Measurements from ENCODE around the gene HOXA5.

HOXA5 gene

DNA sequence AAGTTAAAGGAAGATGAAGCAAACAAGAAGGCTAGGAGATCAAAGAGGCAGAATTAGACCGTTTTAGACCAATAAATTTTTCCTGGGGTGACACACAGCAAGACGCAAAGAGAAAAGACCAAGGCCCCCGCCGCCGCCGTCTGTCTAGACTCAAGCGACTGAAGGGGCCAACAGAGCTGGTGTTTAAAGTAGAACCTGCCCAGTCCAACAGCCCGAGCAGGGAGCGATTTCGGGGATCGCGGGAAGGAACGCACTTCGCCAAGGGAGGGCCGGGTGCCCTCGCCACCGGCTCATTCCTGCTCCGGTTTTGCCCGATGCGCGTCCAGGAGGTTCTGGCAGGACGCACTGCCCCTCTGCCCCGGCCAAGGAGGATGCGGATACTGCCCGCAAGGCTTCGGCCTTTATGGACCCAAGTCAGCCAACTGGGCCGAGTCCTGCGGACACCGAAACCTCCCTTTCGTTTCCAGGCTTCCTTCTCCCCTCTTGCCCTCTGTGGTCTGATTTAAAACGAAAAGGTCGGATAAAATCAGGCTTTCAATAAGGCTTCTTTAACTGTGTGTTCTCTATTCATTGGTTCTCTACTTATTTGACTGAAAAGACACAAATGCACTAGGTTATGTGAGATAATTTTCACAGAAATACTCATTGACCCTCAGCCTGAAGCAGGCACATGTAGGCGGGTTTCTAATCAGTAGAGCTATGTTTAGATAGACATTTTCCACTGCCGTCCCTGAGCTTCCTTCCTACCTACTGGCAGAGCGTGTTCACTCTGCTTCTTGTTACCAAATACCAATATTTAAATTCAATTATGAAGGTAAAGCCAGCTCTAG, 15.2 kb upstream of the HOXA5 start:
- DNase-seq = no peak

DNA sequence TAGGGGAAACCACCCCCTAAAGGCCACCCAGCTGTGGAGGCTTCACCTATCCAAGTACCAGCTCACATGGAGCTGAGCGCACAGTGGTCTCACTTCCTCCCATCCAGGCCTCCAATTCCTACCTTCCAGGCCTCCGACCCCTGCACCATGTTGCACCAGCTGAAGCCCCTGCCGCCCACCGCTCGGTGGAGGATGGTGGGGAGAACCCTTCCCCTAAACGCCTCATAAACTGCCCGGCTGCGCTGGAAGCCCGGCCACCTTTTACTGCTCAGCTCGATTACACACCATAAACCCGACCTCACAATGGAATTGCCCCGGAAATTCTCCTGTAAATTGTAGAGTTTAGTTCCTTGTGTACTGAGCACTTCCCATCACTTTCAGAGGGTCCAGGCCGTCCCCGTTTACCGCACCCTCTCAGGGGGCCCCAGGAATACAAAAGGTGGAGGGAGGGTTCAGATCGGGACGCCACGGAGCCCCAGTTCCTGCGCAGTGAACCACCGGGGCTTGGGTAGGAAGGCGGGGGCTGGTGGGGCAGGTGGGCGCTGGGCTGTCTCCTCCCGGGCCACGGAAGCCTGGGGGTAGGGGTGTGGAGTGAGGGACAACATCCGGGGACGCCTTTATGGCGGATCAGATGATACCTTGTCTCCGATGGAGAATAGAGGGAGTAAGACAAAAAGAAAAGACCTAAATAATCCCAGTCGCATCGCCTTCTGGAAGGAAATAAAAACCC, 14.4 kb upstream of the HOXA5 start:
- no peak for DNase-seq

DNA sequence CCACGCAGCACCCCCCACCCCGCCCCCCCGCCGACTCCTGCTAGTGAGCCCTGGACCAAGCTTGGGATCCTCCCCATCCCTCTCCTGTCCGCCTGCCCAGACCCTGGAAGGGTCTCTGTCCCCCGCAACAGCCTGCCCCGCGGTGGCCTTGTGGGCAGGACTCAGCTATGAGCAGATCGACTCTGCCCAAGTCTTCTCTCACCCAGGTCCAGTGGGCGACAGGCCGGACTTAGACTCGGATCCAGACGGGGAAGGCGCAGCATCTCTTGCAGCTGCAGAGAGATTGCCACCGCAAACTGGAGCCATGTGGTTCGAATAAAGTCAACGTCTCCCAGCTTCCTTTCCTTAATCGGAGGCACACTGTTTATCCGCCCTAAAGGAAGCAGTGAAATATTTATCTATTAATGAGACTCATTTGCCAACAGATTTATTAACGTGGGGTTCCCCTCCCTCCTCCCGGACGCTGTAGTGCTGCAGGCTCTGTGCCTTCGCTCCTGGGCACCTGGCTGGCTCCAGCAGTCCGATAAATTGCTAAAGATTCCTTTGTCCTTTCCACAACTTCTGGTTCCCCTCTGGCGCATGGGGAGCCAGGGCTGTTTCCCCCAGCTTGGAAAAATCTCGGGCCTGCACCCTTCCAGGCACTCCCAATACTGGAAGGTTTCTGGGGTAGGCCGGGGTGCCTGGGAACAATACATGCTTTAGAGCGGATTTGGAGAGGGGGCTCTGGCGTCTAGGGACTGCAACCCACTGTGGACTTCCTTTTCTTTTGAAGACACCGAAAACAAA, 13.6 kb upstream of the HOXA5 start:
- DNase-seq = no peak

DNA sequence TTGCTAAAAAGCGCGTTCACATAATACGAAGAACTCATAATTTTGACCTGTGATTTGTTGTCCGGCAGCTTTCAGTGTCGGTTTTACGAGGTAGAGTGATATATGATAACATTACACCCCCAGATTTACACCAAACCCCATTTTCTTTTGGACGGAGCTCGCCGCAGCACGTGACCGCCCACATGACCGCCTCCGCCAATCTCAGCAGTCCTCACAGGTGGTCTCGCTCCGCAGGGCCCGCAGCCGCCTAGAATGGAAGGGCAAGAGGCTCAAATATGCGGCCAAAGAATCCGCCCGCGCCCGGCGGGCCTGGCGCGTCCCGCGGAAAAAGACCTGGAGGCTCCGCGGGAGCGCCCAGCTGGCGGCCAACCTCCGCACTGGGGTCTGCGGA, 13.0 kb upstream of the HOXA5 start, which contains the start of gene HOXA7:
Gene HOXA7 (minus strand): TSS at position 168 of the 391 bp plus-strand sequence. CDS start 130 bp downstream, at position 38.
- DNase-seq = peak; percentile 69

DNA sequence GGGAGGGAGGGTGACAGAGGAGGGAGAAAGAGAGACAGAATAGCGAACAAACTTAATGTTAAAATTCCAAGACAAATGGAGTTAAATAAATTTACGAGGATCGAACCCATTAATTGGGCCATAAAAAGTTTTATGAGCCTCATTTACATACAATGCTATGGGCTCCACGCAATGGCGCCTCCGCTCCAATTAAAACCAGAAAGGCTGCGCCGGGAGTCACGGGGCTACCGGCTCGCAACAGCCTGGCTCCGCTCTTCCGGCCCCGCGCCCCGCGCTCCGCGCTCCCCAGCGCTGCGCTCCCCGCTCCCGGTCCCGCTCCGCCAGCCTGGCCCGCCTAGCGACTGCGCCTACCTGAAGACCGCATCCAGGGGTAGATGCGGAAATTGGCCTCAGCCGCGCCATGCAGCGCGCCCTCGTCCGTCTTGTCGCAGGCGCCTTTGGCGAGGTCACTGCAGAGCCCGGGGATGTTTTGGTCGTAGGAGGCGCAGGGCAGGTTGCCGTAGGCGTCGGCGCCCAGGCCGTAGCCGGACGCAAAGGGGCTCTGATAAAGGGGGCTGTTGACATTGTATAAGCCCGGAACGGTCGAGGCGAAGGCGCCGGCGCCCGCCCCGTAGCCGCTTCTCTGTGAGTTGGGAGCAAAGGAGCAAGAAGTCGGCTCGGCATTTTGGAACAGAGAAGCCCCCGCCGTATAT, 12.5 kb upstream of the HOXA5 start:
- no peak for DNase-seq

DNA sequence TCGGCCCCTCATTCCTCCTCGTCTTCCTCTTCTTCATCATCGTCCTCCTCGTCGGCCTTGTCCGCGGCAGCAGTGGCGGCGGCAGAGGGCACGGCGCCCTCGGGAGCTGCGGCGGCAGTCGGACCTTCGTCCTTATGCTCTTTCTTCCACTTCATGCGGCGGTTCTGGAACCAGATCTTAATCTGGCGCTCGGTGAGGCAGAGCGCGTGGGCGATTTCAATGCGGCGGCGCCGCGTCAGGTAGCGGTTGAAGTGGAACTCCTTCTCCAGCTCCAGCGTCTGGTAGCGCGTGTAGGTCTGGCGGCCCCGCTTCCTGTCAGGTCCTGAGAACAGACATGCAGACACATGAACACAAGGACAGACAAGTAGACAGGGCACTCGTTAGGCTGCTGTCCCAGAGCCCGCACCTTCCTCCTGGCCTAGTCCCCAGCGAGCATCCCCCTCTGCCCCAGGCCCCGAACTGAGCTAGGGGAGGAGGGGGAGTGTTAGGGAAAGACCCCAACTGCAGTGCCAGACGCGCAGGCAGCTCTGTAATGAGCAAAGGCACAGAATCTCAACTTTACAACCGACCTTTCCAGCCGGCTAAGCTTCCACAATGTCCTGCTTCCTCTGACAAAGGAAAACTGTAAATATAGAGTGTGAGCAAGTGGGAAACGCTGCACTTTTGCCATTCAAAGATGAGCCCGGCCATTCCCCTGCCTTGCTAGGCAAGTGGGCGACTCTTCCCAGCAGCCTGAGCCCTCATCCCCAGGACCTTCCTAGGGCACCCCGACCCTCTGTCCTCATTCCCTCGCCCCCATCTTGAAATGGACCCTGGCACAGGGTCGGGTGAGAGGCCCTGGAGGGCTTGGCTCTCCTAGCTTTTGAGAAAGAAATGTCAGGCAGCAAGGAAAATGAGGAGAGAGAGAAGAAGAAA, 11.7 kb upstream of the HOXA5 start:
- no peak for DNase-seq

DNA sequence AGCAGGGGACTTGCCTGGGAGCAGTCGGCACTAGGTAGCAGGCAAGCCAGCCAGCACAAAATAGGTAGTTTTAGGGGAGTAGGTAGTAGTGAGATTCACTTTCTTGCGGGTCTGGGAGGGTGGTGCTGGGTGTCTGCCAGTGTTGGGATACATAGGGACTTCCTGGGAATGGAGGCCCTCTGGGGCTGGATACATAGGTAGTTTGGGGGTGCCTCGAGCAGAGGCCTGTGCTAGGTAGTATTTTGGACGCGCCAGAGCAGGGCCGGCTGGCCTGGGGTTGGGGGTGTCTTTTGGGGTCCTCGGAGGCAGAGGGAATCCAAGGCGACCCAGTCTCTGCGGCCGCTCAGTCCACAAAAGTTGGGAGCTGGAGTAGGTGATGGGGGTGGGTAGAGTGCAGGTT, 10.9 kb upstream of the HOXA5 start:
- no peak for DNase-seq

DNA sequence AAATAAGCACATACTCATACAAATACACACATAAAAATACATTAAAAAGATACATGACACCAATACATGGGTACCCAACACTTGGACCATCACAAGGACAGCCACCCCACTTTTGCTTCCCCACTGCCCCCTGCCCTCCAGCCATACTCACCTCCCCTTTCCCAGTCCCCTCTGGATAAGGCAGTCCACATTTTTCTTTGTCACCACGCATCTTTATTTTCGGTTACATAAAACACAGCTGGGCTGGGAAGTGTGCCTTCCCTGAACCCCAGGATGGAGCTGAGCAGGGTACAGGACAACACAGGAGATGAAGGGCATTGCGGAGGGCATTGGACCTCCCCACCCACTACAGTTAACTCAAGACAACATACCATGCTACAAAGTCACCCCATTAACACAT, 10.0 kb upstream of the HOXA5 start:
- DNase-seq = no peak

DNA sequence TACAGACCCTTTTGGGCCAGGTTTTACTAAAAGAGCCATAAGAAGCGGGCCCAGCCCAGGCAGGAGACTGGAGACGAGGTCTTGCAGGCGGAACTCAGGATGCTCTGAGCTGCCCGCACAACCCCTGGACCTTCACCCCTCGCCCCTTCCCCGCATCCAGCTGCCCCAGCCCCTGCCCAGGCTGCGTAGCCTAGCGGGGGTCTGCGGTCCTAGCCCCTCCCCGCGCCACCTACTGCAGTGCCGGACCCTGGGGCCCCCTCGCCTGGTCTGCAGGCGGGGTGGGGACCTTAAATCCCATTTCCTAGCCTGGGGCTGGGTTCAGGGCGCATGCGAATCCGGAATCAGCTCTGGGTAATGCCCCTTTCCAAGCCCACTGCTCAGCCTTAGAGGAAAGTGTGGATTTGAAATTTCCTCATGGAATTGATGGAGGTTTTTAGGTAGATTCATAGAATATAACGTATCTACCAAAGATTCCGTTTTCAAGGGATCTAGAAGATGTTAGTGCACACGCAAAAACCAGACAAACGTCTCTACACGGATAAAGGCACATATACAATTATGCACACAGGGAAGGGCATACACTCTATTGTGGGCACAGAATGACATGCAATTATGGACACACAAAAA, 9.4 kb upstream of the HOXA5 start:
- no peak for DNase-seq

DNA sequence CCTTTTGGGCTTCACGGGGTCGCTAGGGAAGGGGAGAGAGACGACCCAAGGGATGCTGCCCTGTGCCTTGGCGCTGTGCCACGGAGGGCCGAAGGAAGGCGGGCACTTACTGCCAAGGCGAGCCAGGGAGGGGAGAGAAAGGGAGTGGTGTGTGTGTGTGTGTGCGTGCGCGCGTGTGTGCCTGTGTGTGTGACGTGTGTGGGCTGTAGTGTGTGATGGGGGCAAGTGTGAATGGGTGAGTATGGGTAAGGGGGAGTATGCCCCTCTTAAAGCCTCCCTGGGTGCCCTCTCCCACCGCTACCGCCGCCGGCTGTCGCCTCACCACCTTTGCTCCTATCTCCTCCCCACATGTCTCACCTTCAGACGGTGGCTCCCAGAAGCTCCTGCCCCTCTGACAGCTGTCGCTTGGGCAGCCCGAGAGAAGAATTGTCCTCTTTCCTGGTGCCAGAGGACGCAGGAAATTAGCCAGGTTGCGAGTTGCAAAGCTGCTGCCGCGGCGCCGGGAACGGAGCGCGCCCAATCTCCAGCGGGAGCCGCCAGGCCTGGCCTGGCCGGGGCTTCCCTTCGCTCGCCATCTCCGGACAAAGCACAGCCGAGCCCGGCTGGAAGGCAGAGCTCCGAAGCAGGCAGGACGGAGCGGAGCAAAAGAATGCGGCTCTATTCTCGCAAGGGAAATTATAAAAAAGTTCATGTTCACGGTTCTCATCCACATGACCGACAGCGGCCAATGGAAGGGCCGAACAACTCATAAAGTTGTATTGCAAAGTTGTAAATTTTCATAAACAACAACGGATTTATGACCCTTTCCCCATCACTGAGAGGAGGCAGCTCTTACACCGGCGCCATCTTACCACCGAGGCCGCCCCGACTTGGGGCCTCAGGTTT, 8.7 kb upstream of the HOXA5 start, which contains the start of gene HOXA3:
Gene HOXA3 (minus strand): TSS at position 653 of the 885 bp plus-strand sequence. CDS start 41,943 bp downstream, outside the sequence.
- DNase-seq = no peak

DNA sequence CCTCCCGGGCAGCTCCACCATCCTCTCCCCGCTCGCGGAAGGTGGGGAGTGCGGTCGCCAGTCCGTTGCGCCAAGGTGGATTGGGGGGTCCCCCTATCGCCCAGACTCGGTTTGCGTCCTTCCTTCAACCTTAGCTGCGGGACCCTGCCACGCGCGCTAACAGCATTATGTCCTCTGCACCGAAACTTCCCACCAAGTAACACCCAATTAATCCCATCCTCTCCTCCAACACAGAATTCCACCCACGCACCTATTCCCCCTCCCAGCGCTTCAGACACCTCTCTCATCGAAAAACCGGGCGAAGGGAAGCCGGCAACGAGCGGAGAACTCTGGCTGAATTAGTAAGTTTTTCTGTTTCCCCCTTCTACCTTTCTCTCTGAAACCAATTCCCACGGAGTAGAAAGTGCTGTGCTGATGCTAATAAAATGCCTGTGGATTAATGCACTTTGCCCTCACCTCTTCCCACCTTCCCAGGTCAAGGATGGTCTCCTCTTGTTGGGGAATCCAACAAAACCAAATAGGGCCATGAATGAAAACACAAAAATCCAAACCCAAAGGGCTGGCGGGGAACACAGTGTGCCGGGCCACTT, 8.0 kb upstream of the HOXA5 start:
- DNase-seq = no peak

DNA sequence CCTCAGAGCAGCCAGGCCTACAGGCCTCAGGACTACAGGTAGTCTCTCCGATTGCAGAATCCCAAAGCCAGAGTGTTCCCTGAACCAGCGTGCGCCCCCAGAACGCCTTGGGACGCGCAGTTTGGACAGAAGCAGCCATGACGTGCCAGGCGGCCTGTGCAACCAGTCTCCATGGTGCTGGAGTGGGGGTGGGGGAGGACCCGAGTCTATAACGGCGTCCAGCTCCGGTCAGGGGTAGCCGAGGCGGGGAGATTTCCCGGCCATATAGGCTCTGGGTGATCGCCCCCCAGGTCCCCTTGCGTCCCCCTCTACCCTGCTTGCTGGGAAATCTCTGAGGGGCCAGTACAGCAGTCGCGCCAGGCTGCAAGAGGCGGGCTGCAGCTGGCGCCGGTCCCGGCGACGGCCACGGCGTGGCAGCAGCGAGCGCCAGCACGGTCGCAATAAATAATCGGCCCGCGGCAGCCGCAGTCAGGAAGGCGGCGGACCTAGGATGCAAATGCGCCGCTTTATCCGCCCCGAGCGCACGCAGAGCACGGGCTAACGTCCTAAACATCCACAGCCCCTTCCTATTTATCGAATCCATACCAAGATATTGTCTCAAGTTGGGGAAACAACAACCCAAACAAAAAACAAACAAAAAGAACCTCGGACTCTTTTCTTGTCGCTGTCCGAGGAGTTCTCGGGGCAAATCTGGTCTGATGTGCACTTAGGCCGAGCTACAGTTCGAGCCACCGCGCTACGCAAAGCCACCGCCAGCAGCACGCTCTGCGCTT, 7.3 kb upstream of the HOXA5 start:
- peak; percentile 81 for DNase-seq

DNA sequence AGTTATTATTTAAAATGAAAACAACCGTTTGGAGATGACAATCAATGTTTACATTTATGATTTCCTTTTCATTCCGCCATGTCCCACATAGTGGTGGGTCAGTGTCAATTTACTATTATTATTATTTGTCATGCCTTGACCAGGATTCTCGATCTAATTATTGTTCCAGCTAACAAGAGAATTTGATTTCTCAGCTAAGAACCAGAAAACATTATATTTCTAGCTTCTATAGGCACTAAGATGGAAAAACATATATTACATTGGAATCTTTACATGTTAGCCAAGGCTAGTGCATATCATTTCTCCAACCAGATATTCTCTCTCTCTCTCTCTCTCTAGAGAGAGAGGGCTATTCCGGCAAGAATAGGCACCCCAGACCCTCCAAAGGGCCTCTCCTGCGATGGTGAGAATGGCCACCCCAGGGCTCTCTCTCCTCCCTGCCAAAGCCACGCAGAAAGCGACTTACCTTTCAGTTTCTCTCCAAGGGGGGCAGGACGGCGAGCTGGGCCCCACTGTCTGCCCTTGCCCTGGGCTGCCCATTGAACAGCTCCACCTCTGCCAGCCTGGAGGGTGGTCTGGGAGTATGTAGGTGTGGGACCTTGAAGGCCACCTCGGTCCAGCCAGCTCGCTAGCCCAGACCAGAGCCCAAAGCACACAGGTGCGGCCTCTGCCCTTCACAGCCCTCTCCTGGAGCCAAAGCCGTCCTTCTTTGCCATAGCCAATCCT, 6.5 kb upstream of the HOXA5 start:
- DNase-seq = no peak

DNA sequence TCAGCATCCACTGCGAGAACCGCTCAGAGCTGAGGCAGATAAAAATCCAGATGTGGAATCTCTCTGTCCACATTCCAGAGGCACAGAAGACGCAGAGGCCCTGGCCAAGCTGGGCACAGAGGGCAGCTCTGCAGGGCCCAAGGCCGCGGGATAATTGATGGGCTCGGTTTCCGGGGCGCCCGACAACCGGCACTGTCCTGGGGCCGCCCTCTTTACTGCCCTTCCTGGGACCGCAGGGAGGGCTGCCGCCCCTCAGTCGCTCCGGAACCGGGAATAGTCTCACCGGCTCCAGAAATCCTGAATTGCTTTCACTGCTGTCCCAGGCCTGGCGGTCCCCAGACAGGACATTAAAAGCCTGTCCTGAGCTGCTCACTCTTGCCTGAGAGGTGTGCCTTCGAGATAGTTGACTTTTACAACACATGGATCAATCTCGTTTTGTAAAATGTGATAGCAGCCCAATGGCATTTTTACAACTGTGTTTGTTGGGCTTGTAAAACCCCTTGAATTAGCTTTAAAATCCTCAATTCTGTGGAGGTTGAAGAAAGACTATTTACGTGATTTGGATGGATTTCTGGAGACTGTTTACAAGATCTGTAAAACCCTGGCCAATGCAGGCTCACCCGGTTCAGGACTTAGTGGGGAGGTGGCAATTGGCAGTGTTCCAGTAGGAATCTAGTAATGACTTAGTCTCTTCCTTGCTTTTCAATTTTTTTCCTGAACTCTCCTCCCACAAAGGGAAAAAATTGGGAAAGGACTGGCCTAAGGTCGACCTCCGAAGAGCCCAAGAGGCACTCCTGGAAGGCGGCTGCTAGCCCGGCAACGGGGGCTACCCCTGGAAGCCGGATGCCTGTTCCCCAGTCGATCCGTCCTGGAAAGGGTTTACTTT, 5.5 kb upstream of the HOXA5 start:
- DNase-seq = no peak

DNA sequence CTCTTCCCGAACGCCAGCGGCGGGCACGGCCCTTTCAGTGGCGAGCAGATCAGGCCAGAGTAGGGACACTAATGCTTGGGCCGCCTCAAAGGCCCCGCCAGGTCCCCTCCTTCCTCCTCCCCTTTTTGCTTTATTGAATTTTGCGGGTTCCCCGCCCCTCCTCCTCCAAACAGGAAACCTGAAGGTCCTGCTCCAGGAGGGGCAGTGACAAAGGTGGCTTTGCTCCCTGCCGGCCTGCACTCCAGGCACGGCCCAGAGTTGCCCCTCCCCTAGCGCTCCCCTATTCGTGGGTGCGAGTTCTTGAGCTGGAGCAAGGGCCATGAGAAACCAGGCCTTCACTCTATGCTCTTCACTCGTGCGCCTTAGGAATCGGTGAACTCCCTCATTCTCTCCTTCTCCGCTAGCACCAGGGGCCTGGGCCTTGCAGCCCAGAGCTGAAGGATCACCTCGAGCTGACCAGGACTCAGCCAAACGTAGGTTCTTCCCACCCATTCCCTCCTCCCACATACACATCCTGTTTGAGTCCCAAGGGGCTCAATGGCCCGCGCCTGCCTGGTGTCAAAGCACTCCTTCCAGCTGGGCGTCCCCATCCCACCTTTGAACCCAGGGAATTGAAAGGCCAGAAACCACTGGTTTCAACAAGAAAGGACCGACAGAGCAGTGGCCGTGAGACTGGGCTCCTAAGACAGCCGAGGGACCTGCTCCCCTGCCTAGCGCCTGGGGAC, 4.7 kb upstream of the HOXA5 start:
- DNase-seq = peak; percentile 64

All from NCI-H510A (cell line).